Activated CD4-positive, CD25-positive, alpha-beta regulatory T cell treated with anti-CD3 and anti-CD28 coated beads, Interleukin-2, amount 50 U/mL, for 72 hours (primary cell): Measurements from ENCODE around the gene KRT3.
"Not testable (repeated sequence)": the region's sequence is repeated elsewhere in the genome, so short reads cannot be mapped to it uniquely, and the experiment has no call there.

Experiments used
- DNase-seq: peaks from one replicate; pipeline ENCODE4 v3.0.0; 2021

The KRT3 gene

DNA sequence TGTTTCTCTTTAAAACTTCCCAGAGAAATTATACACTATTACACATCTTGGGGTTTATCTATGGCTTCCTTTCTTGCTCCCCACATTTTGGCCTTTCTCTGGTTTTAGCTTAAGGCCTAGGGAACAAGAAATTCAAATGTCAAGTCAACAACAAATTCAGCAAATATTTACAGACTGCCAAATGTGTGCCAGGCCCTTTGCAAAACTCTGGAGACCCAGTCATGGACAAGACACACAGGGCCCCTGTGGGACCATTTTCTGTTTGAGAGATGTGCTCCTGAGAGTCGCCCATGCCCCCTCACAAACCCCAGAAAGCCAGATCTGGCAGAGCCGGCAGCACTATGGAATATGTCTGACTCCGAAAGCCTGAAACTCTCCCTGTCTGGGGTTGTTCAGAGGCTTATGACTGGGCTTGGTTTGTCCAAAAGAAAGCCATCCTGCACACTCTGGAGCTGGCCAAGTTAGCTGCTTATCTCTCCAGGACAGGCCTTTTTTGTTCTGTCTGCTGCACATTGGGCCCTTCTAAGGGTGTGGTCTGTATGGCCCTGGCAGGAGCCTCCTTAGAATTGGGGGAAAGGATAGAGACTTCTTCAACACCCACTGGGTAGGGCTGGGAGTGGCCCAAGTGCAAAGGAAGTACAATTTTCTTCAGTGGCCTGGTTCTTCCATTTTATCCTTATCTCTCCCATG is 1.1 kb upstream of the KRT3 start:
- no peak for DNase-seq

DNA sequence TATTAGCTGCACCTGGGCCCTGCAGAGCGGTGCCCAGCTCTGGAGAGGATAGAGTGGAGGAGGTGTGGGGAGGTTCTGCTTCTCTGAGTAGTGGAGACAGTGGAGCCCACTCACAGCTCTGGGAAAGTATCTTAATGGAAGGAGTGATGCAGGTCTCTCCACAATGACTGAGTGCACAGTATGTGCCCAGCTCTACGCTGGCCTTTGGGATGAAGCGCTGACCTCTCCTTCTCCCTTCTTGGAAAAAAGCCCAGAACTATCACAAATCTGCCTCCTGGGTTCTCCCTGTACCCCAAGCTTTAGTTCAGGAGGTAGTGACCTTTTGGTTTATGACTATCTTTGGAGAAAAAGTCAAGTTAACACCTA is 495 bp upstream of the KRT3 start:
- DNase-seq, result no peak

DNA sequence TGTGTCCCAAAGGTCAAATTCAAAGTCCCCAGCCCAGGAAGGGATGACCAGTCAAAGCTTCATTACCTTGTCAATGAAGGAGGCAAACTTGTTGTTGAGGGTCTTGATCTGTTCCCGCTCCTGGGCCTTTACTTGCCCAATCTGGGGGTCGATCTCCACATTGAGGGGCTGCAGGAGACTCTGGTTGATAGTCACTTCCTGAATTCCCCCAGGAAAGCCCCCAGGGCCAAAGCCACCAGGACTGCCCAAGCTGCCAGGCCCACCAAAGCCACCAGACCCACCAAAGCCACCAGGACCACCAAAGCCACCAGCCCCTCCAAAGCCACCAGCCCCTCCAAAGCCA is 614 bp downstream of the KRT3 start:
- not testable (repeated sequence) for DNase-seq

DNA sequence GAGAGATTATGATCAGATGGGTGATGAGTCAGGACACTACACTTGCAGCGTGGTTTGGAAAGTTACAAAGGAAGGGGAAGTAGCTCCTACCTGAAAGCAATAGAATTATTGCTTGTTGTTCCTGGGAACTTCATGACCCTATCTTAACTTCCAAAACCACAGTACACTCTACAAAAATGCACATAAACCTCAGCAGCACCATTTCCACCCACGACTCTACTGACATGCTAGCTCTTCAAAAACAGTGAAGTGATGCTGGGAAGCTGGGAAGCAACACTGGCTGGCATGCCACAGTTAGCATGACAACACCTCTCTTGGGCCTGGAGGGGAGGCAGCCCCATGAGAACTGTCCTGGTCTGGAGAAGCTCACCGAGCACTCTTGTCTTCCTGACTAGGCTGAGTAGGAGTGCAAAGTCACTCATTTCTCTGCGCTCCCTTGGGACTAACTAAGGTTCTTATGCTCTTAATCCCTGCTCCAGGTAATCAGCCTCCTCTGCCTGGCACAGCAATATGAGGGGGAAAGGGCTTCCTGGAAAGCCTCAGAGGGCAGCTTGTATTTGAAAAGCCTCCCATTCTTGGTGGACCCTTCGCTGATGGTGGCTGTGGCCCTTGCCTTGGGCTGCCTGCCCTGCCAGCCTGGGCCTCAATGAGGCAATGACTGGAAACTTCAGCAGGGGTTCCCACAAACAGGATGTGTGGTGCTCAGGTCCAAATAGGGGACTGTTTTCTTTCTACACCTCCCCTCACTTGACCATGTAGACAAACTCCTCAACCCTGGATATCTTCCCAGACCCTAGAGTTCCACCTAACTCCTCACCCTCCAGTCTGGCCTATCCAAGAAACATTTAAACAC is 1.2 kb downstream of the KRT3 start:
- no peak for DNase-seq

DNA sequence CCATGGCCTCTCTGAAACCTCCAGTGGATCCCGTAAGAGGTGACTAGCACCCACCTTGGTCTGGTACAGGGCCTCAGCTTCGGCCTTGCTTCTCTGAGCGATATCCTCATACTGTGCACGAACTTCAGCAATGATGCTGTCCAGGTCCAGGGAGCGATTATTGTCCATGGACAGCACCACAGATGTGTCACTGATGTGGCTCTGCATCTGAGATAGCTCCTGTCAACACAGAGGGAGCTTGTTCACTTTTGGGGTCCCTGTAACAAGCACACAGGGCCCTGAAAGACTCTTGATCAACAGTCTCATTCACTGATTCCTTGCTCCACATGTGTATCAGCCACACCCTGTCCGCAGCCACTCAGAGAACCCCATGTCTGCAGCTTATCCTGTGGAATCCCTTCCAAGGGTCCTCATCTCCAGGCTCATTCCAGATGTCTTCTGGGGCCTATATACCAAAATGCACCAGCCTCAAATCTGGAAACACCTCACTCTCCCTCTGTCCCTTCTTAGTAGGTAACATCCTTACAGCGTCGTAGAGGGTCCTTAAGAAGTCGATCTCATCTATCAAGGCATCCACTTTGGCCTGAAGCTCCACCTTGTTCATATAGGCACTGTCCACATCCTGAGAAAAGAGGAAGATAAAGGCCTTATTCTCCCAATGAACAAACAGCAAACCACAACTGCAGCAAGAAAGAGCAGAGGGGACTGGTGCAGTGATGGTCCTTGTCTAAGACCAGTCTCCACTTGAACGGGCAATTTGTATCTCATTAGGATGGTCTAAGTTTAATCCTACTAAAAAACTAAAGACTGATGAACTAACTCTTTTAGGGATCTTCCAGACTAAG is 3.5 kb downstream of the KRT3 start:
- DNase-seq, result no peak

DNA sequence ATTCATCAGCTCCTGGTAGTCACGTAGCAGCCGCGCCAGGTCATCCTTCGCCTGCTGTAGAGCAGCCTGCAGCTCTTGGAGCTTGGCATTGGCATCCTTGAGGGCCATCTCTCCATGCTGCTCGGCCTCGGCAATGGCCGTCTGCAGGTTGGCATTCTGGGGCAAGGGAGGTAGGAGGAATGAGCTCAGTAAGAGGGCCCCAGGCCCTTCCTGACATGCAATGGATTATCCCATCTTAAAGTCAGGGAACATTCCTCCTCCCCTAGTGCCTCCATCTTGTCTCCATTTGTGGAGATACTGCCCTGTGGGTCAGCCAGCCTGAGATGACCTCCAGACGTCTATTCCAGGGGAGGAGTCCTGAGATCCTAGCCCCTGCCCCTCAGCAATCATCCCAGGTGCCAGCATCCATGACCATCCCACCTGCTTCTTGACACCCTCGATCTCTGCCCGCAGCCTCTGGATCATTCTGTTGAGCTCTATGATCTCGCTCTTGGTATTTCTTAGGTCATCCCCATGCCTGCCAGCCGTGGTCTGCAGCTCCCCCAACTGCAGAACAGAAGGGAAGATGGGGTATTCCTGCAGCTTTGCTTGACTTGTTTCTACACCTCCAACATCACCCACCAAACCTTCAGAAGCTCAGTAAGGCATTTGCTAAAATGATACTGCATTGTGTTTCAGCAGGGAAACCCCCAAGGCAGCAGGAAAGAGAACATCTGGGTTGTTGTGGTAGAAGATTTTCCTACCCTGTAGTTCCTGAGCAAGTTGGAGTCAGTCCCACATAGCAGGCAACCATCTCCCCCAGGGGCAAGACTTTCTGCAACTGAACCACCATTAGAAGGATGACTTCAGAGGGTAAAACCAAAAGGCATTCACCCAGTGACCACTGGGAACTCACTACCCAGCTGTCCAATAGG is 4.4 kb downstream of the KRT3 start:
- no peak for DNase-seq

DNA sequence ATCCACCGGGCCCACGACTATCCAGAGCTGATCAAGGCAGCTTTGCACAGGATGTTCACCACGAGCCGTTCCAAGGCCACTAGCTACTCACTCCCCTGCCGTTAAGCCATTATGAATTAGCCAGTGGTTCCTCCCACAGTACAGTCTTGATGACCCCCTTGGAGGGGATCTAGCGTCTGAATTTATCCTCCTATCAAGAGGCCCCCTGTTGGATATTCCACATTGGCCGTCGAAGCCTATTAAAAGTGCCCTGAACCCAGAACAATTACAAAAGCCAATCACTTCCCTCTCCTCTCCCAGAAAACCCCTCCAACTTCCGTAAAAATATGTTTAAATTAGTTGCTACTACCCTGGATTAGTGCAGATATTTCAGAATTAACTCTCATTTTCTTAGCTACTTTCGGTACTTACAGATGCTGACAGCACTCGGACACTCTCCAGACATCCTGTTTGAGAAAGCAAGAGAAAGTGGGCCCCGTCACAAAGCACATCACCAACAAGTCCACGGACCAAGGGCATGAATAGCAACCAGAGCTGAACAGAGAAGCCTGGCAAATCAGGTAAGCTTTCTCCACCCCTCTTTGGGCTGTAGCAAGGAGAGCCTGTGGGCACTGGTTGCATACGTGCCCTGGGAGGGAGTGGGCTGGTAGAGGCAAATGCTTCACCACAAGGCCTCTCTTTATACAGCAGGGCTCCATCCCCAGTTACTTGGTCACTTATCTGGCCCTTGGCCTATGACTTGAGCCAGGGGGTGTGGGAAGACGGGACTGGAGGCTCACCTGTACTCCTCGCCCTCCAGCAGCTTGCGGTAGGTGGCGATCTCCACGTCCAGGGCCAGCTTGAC is 5.3 kb downstream of the KRT3 start:
- no peak for DNase-seq

DNA sequence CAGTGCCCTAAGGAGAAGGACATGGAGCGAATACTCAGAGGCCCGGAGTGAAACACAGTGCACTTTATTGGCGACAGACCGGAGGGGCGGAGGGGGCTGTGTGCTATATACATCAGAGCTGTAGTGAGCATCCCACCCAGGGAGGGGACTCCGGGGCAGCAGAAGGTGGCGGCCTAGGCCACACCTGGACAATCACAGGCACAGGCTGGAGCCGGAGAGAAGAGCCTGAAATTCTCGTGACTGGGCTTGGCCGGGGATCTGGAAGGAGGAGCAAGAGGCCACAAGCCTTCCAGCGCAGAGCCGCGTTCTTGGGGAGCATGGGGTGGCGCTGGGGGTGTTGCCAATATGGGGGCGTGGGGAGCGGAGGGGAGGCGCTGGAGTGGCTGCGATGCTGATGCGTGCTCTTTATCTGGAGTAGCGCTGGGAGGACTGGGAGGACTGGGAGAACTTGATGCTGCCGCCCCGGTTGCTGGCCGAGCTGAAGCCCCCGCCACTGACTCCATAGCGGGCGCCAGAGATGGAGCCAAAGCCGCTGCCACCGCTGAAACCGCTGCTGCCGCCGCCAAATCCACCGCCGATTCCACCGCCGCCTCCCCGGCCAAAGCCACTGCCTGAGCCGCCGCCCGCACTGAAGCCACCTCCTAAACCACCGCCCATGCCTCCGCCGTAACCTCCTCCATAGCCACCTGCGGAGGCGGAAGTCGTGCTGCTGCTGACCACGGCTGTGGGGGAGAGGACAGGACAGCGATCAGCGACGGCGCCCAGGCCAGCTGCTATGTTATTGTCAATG is 6.1 kb downstream of the KRT3 start:
- DNase-seq, result no peak

DNA sequence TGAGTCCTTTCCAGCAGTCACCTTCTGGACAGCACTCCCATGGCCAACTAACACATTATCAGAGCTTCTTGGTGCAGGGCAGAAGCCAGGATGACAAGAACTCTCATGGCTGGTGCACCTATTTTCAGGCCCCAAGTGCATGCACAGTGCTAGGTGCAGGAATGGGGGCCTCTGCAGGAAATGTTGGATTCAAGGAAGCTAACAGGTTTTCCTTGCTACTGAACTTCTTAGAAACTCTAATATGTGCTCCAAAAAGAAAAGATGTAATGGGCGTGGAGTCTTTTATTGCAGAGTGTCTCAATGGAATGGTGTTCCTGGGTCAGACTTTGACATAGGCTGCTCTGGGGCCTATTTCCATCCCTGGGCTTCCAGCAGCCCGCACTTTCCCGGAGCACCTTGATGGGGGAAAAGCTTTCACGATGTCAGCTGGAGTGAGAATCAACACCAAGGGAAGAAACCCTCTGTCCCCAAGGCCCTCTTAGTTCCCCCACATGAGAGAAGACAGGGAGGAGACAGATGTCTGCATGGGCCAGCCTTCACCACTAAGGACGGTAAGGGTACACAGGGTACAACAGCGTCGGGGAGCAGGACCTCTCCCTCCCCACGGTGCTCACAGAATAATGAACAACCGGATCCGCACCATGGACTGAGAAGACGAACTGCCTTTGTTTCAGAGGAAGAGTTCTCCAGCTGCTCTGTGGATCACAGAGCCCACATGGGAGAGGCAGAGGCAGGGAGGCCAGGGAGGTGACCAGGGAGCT is 6.9 kb downstream of the KRT3 start:
- DNase-seq, result no peak

DNA sequence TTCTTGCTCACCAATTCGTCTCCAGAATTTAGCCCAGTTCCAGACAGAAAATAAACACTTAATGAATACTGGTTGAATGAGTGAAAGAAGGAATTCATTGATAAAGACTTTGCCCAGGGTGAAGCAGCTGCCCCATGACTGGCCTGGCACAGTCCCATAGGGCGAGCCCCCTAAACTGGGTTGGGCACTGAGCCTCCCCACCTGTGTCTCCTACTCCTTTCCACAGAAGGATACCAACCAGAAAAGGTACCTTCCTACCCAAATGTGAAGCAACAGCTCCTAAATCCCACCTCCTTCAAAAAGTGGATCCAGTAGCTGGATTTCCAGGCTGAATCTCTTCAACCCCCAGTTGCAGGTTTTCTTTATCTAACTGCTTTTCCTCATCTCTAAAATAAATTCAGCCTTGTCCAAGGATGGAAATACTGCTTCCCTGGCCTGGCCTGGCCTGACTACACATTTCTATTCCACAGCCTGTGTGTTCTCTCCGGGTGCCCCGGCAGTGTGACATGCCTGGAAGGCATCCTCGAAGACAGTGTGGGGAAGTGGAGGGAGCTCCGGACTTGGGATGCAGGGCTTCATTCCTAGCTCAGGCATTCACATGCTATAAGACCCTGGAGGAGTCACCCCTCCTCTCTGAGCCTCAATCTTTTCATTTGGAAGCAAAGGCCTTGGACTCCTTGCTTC is 7.6 kb downstream of the KRT3 start:
- no peak for DNase-seq

DNA sequence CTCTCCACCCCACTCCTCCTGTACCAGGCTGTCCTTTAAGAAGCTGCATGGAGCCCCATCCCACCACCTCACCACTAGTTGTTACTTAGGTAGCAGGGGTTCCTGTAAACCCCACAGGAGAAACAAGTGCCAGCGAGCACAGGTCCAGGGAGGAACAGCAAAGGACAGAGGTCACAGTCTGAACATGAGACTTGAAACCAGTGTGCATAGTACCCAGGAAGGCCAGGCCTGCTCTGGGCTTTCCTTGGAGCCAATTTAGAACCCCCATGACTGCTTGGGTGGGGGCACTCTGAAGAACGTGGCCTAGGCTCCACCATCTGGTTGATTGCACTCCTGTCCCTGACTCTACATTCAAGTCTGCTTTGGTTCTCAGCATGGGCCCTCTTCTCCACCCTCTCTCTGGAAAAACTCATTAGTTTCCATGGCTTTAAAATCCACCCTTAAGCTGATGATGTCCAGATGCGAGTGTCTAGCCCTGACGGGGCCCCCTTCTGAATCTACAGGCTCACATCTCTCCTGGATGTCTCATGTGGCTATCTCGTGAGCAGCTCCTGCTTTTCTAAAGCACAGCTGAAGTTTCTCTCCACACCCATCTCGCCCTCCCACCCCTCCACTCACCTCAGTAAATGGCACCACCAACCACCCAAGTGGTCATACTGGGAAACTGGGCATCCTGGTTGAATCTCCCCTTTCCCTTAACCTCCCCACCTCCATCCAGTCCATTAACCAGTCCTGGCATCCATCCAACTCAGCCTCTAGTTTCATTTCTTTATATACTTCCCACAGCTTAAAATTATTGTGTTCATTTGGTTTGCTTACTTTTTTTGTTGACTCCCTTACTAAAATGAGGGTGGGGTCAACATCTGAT is 8.4 kb downstream of the KRT3 start:
- no peak for DNase-seq

DNA sequence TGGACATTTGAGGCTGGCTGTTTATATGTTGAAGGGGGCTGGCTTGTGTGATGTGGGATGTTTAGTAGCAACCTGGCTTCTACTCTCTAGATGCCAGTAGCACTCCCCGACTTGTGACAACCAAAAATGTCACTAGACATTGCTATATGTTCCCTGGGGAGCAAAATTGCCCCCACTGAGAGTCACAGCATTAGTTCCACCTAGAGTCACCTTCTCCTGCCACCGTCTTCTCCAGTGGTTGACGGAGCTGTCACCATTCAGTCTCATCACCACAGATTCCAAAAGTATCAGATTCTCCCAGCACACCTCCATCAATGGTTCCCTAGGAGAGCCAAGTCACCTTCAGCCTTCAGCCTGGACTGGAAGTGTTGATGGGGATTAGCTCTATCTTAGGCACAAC is 11.0 kb downstream of the KRT3 start:
- DNase-seq, result no peak

DNA sequence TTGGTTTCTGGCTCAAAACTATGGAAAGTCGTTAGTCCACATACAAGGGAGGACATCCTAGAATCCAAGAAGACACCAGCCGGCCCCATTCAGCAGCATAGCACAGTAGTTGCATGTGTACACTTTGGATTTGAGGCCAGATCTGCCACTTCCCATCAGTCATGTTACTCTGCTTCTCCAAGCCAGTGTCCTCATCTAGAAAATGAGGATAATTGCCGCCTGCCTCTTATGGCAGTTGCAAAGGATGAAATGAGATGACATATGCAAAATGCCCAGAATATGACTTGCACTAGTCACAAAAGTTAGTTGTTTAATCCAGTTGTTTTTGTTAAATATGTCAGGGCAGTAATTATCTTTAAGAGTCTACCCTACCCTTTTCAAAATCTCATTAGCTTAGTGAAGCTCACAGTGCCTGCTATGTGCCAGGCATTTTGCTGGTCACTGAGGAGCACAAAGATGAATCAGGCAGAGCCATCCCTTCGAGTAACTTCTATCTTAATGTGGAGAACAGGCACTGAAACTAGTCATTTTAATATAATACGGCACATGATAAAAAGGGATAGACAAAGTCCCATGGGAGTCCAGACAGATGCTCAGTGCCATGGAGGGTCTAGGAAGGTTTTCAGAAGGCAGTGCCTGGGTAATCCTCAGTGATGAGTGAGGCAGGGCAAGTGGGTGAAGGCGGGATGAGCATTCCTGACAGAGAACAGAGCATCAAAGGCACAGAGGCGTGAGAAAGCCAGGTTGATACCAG is 12.2 kb downstream of the KRT3 start:
- no peak for DNase-seq

DNA sequence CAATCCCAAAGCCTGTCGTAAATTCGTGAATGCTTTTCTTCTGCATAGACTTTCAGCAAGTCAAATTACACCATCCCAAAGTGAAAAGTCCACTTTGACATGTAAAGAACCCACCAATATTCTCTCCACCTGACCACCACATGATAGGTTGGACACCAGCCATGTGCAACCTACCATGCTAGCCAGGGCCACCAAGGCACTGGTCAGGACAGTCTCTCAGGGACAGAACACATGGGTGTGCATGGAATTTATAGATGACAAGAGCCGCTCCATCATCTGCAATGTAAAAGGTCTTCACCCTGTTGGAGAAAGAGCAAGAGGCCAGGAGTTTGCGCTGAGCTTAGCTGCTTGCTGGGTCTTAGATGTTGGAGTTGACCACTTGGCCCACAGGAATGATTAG is 13.4 kb downstream of the KRT3 start:
- DNase-seq, result no peak

DNA sequence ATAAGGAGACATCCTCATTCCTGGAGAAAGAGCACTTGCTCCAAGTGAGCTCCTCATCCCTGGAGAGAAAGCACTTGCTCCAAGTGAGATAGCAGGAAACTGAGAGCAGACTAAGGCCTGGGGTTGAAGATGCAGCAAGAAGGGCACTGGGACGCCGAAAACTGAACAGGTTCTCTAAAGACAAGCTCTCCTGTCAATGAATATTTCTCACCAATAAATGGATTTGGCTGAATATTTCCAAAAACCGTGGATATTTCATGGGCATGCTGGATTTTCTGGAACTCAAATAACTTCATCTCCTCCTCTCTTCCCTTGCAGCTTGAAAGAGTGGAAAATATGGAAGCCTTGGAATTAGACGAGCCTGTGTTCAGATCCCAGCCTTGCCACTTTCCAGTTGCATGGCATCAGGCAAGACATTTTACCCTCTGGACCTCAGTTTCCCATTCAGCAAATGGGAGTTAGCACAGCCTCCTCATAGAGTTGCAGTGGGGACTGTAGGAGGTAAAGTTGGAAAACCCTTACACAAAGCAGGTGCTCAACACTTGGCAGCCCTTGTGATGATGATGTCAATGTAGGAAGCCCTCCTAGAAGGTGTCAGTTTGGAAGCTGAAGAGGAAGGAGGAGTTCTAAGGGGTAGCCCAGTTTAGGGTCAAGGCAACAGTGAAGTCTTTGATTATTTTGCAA is 14.4 kb downstream of the KRT3 start:
- no peak for DNase-seq

DNA sequence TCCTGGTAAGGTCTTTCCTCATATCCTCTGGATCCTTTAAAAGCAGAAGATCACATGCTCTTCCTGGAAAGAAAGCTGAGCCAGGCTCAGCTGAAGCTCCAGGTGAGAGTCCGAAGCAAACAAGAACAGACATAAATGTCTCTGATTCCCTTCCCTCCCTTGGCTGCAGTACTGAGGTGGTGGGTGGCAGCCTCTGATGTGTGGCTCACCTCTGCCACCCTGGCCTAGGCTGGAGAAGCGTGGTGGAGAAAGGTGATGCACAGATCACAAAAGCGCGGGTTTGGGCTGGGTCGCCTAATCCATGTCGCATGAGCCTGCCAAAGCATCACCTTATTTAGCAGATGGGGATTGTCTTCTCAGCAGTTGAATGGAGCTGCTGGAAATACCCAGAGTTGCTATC is 16.0 kb downstream of the KRT3 start:
- no peak for DNase-seq

DNA sequence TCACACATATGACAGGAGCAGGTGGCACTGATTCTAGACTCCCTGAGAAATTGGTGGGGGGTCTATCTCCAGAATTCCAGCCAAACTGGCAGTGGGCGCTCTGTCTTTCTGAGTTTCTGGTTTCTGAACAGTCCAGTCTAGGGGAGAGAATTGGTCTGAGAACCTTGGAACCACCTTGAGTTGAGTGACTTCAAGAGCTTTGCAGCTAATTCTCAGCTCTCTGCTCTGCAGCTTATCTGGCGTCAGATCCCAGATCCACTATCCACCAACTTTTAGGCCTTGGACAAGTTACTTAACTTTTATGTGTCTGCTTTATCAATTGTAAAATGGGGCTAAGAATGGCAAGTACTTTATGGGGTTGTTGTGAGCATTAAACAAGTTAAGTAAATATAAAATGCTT is 17.1 kb downstream of the KRT3 start:
- DNase-seq, result no peak
